DND-41 (cell line): ENCODE measurements around the gene IQGAP1.

Experiments
- CTCF ChIP-seq: IDR thresholded peaks from 2 replicates; pipeline ENCODE4 v1.5.1; 2012; ENCODE audit warnings: borderline replicate concordance, low read length, moderate library complexity, mild to moderate bottlenecking; ENCODE audit not compliant: poor library complexity, severe bottlenecking; ENCODE audit errors: extremely low read depth
- EZH2 ChIP-seq: IDR thresholded peaks from 3 replicates; pipeline ENCODE4 v1.6.1; 2012; ENCODE audit warnings: borderline replicate concordance, low read depth, mild to moderate bottlenecking, moderate library complexity, low read length, inconsistent platforms; ENCODE audit not compliant: severe bottlenecking

DNA sequence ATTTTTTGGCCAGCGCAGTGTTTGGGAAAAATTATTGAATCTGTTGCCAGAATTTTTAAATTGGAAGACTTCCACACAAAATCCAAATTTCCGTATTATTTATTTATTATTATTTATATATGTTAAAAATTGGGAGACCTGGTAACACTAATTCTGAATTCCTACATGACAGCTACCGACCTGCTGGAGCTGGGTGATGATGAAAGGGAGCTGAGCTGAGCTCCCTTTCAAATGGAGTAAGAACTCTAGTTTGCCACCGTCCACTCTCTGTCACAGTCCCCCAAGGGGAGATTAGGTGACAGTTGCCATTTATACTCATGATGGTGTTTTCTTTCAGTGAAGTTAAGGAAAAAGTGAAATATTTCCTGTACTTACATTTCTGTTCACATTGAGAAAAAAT is 143.1 kb downstream of the IQGAP1 start:
- TF ChIP-seq CTCF, result no peak
- TF ChIP-seq EZH2, result no peak
